Body of pancreas (tissue), 4 donors: Measurements from ENCODE around the gene MOCS1. TPM values are rescaled to one million over a fixed set of nuclear protein-coding genes. Genes with fewer than 3 reads are reported as not detected.

Source experiments
- ATAC-seq: fragments of 150-250 bp; one replicate; pipeline ENCODE4 v1.9.1; 2016
- DNase-seq, 4 donors: peaks; one replicate each; pipeline ENCODE4 v3.0.0-alpha.2; 2019
- H3K27ac ChIP-seq, 4 donors: fragments of 200-600 bp; sonication (generic); 1 replicate in 3 of 4; 2 replicates in 1 of 4; pipeline versions ENCODE4 v1.5.1 to v1.6.1; 2016 to 2019; ENCODE audit warnings: mild to moderate bottlenecking in 1 of 4, mixed read lengths in 1 of 4, moderate library complexity in 1 of 4
- H3K27me3 ChIP-seq, 2 donors: fragments of 200-600 bp; sonication (generic); one replicate each; pipeline ENCODE4 v1.6.0; 2016; ENCODE audit warnings: mild to moderate bottlenecking in 1 of 2
- H3K36me3 ChIP-seq, 2 donors: fragments of 200-600 bp; sonication (generic); replicated peaks in 1 of 2; 2 replicates each; pipeline ENCODE4 v1.5.1; 2016; ENCODE audit warnings: low read depth in 2 of 2; ENCODE audit not compliant: insufficient read depth in 1 of 2
- H3K4me1 ChIP-seq: fragments of 200-600 bp; sonication (generic); one replicate; pipeline ENCODE4 v1.6.0; 2016
- H3K4me3 ChIP-seq, 2 donors: fragments of 200-600 bp; sonication (generic); 1 replicate in 1 of 2; 2 replicates in 1 of 2; pipeline ENCODE4 v1.5.1; 2016 to 2019
- H3K9me3 ChIP-seq, 3 donors: fragments of 200-600 bp; sonication (generic); 1 replicate in 2 of 3; 2 replicates in 1 of 3; pipeline ENCODE4 v1.5.1; 2016
- CTCF ChIP-seq, 7 experiments: fragments of 450-650 bp in 4 of 7; fragments of 200-600 bp in 3 of 7; sonication (generic) in 3 of 7; IDR thresholded peaks; one replicate each; pipeline ENCODE4 v1.5.1; 2016 to 2019; ENCODE audit warnings: antibody characterized with exemption in 7 of 7
- POLR2A ChIP-seq, 3 donors: fragments of 450-650 bp; IDR thresholded peaks; one replicate each; pipeline ENCODE4 v1.6.1; 2016; ENCODE audit warnings: antibody characterized with exemption in 3 of 3, mild to moderate bottlenecking in 2 of 3
- WGBS, 2 donors: methylation state at CpG; one replicate each; pipeline ENCODE4 v1.1.5; 2017; 5-methylcytosine and 5-hydroxymethylcytosine counted together
- intact Hi-C: fragments of 100-400 bp; cut with DNase I; formaldehyde crosslinking; loops from one replicate; pipeline ENCODE4 v1.15.1; 2023
- total RNA-seq, 2 donors: library from RNA; depleted of rRNA; stranded (reverse); fragments of >200 nt; gene quantifications; one replicate each; pipeline ENCODE4 v1.1.0, GENCODE V29; 2016

Gene MOCS1
- total RNA-seq, 2 donors from 2014 or later, result 15.0 to 21.1 TPM

- H3K27me3 ChIP-seq, result no peaks in the 10 kb centered on the region
- no peaks in the 10 kb centered on the region for H3K4me1 ChIP-seq
- no peak for ATAC-seq
- WGBS, 2 donors, result 86 to 88% methylated on average over 5 of the region's 5 CpGs
- H3K9me3 ChIP-seq, result no peaks in the 10 kb centered on the region
- no peak overlapping the region for H3K4me3 ChIP-seq
- DNase-seq, result no peak
- intact Hi-C loops, result no loop called here
- H3K27ac ChIP-seq, result no peak overlapping the region
- TF ChIP-seq POLR2A (IDR thresholded peaks at IDR 0.05) (no peak), CTCF (IDR thresholded peaks at IDR 0.05) (no peak)
- H3K36me3 ChIP-seq, result no peaks in the 10 kb centered on the region
Observed at GRCh38 chr6:39951191-39951590, 16.9 kb upstream of the MOCS1 start.

GRCh38 chr6:39950125-39950720 is 16.0 kb upstream of the MOCS1 start:
- Histone ChIP-seq H3K4me1 (no peaks in the 10 kb centered on the region), H3K36me3 (no peaks in the 10 kb centered on the region), H3K27ac (no peak overlapping the region), H3K9me3 (no peaks in the 10 kb centered on the region), H3K27me3 (no peaks in the 10 kb centered on the region), H3K4me3 (no peak overlapping the region)
- intact Hi-C loops, result no loop called here
- DNase-seq (no peak), ATAC-seq (no peak)
- no peak for TF ChIP-seq CTCF (IDR thresholded peaks at IDR 0.05)
- TF ChIP-seq POLR2A (IDR thresholded peaks at IDR 0.05), result no peak

- Histone ChIP-seq H3K36me3 (no peaks in the 10 kb centered on the region), H3K9me3 (no peaks in the 10 kb centered on the region), H3K27me3 (no peaks in the 10 kb centered on the region), H3K27ac (no peak overlapping the region), H3K4me3 (no peak overlapping the region), H3K4me1 (peaks cover under 1% of the 10 kb centered on the region)
- intact Hi-C loops, result no loop called here
- 86% methylated on average over 5 of the region's 5 CpGs for WGBS, 2 donors
- ATAC-seq (no peak), DNase-seq (no peak)
- TF ChIP-seq POLR2A (IDR thresholded peaks at IDR 0.05) (no peak), CTCF (IDR thresholded peaks at IDR 0.05) (no peak)
Observed at GRCh38 chr6:39948199-39948791, 14.0 kb upstream of the MOCS1 start.

GRCh38 chr6:39947611-39948068 is 13.4 kb upstream of the MOCS1 start:
- H3K9me3 ChIP-seq, result no peaks in the 10 kb centered on the region
- no peak for TF ChIP-seq POLR2A (IDR thresholded peaks at IDR 0.05)
- TF ChIP-seq CTCF (IDR thresholded peaks at IDR 0.05), result no peak
- ATAC-seq (no peak), DNase-seq (no peak)
- H3K27ac ChIP-seq, result no peak overlapping the region
- H3K27me3 ChIP-seq, result no peaks in the 10 kb centered on the region
- no peaks in the 10 kb centered on the region for H3K36me3 ChIP-seq
- H3K4me3 ChIP-seq, result no peak overlapping the region
- intact Hi-C loops, result no loop called here
- peaks cover 7% of the 10 kb centered on the region for H3K4me1 ChIP-seq
- 76 to 82% methylated on average over 5 of the region's 5 CpGs for WGBS, 2 donors

- Histone ChIP-seq H3K27me3 (no peaks in the 10 kb centered on the region), H3K4me3 (no peak overlapping the region), H3K4me1 (peaks cover 15% of the 10 kb centered on the region), H3K9me3 (no peaks in the 10 kb centered on the region), H3K27ac (no peak overlapping the region), H3K36me3 (no peaks in the 10 kb centered on the region)
- intact Hi-C loops, result no loop called here
- TF ChIP-seq CTCF (IDR thresholded peaks at IDR 0.05) (no peak), POLR2A (IDR thresholded peaks at IDR 0.05) (no peak)
- 89% methylated on average over 1 of the region's 1 CpG; no CpG with 5 or more reads in 1 of the 2 donors for WGBS, 2 donors
- no peak for ATAC-seq
- no peak for DNase-seq
Observed at GRCh38 chr6:39945626-39946025, 11.4 kb upstream of the MOCS1 start.
